ENCODE data around the gene MYO1F. TPM values are rescaled to one million over a fixed set of nuclear protein-coding genes. Genes with fewer than 3 reads are reported as not detected.

Gene MYO1F
- total RNA-seq, 4 donors from 2014 or later = 5.1 to 21.5 (median 6.0) TPM

DNA sequence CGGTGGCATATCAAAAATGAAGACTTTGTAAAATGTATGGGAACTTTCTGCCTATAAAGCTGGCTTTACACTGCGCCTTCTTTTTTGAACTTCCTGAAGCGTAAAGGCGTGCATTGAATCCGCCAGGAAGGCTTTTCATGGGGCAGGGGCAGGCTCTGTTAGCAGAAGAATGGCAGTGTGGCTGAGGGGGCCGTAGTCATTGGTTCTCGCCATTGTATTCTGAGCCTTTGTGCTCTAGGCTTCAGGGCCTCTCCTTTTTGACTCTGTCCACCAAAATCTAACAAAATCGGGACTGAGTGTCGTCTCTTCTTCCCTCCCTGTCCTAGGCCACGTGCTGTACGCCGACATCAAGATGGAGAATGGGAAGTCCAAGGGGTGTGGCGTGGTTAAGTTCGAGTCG, 88.9 kb downstream of the MYO1F start:
- intact Hi-C loops (cut with DNase I) = no loop called here
- H3K4me3 ChIP-seq (replicated peaks in 1 of 3) = no peak overlapping the region
- peaks cover 42 to 55% of the 10 kb centered on the region in 2 donors for H3K36me3 ChIP-seq

DNA sequence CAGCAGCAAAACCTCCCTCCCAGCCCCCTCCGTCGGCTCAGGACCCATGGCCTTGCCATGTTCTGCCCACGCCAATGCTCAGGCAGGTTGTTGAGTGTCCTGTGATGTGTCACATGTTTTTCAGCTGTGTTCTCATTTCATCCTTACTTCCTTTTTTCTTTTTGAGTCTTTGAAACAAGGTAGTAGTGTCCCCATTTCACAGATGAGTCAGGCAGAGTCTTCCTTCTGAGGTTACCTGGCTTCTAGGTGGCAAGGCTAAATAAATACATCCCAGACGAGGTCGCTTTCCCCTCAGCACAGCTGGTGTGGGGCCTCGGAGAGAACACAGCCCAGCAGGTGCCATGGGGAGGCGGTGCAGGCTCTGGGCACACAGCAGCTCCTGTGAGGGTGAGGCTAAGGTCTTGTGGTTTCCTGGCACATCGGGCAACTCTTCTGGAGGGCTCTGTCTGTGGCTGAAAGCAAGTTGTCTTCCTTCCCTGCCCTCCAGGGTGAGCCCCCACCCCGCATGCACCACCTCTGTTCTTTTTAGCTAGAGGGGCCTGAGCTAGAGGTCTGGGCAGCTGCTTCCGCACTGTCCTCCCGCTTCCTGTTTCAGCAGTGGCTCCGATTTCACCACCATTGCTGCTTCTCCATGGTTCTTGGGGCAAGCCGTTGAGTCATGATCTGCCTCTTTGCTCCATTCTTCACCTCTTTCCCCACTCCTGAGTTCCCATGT, 89.9 kb downstream of the MYO1F start:
- H3K36me3 ChIP-seq = peaks cover 53 to 66% of the 10 kb centered on the region in 2 donors

More for the DNA sequence above, 88.9 kb downstream of the MYO1F start:
- no peak for DNase-seq
- no peak overlapping the region for H3K27ac ChIP-seq
- no peaks in the 10 kb centered on the region for H3K27me3 ChIP-seq
- WGBS, 2 donors = 80 to 82% methylated on average over 15 of the region's 15 CpGs
- TF ChIP-seq, protein P1, sequence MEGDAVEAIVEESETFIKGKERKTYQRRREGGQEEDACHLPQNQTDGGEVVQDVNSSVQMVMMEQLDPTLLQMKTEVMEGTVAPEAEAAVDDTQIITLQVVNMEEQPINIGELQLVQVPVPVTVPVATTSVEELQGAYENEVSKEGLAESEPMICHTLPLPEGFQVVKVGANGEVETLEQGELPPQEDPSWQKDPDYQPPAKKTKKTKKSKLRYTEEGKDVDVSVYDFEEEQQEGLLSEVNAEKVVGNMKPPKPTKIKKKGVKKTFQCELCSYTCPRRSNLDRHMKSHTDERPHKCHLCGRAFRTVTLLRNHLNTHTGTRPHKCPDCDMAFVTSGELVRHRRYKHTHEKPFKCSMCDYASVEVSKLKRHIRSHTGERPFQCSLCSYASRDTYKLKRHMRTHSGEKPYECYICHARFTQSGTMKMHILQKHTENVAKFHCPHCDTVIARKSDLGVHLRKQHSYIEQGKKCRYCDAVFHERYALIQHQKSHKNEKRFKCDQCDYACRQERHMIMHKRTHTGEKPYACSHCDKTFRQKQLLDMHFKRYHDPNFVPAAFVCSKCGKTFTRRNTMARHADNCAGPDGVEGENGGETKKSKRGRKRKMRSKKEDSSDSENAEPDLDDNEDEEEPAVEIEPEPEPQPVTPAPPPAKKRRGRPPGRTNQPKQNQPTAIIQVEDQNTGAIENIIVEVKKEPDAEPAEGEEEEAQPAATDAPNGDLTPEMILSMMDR (IDR thresholded peaks at IDR 0.05) = no peak
- TF ChIP-seq POLR2A (IDR thresholded peaks at IDR 0.05) = no peak
- no peaks in the 10 kb centered on the region for H3K9me3 ChIP-seq
- H3K4me1 ChIP-seq = peaks cover 12% of the 10 kb centered on the region in 2 donors

DNA sequence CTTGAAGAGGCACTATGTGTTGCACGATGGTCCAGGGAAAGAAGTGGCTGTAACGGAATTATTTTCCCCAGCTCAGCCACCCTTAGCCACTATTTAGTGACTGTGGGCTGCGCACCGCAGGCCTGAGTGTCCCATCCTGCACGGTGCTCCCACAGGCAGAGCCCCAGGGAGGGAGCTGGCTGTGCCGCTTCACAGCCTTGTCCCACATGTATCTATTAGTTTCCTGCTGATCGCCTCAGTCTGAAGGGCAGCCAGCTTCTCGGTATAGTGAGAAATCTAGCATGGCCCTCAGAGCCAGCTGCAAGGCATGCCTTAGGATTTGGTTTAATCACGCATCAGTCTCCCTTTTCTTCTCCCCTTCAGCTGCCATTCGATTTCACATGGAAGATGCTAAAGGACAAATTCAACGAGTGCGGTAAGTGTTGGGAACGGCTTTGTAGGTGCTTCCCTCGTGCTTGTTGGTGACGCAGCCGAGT, 90.5 kb downstream of the MYO1F start:
- H3K27me3 ChIP-seq = no peaks in the 10 kb centered on the region
- H3K4me3 ChIP-seq (replicated peaks in 1 of 3) = no peak overlapping the region
- intact Hi-C loops (cut with DNase I) = no loop called here
- DNase-seq = no peak
- TF ChIP-seq, protein P1 (IDR thresholded peaks at IDR 0.05) = no peak
- no peak for TF ChIP-seq POLR2A (IDR thresholded peaks at IDR 0.05)
- H3K4me1 ChIP-seq = peaks cover 12 to 13% of the 10 kb centered on the region in 2 donors
- peaks cover 56 to 68% of the 10 kb centered on the region in 2 donors for H3K36me3 ChIP-seq
- H3K9me3 ChIP-seq = no peaks in the 10 kb centered on the region
- no peak overlapping the region for H3K27ac ChIP-seq
- WGBS, 2 donors = 90% methylated on average over 15 to 16 of the region's 16 CpGs

More for the DNA sequence above, 89.9 kb downstream of the MYO1F start:
- Histone ChIP-seq H3K4me3 (replicated peaks in 1 of 3) (no peak overlapping the region), H3K9me3 (no peaks in the 10 kb centered on the region), H3K27ac (no peak overlapping the region), H3K27me3 (no peaks in the 10 kb centered on the region), H3K4me1 (peaks cover 12% of the 10 kb centered on the region in 2 donors)
- intact Hi-C loops (cut with DNase I) = no loop called here
- WGBS, 2 donors = 82% methylated on average over 13 of the region's 13 CpGs
- DNase-seq = no peak
- TF ChIP-seq POLR2A (IDR thresholded peaks at IDR 0.05) = no peak
- TF ChIP-seq, protein P1 (IDR thresholded peaks at IDR 0.05) = no peak

DNA sequence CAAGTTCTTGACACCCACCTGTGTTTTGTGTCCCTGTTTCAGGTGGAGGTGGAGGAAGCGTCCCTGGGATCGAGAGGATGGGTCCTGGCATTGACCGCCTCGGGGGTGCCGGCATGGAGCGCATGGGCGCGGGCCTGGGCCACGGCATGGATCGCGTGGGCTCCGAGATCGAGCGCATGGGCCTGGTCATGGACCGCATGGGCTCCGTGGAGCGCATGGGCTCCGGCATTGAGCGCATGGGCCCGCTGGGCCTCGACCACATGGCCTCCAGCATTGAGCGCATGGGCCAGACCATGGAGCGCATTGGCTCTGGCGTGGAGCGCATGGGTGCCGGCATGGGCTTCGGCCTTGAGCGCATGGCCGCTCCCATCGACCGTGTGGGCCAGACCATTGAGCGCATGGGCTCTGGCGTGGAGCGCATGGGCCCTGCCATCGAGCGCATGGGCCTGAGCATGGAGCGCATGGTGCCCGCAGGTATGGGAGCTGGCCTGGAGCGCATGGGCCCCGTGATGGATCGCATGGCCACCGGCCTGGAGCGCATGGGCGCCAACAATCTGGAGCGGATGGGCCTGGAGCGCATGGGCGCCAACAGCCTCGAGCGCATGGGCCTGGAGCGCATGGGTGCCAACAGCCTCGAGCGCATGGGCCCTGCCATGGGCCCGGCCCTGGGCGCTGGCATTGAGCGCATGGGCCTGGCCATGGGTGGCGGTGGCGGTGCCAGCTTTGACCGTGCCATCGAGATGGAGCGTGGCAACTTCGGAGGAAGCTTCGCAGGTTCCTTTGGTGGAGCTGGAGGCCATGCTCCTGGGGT, 91.5 kb downstream of the MYO1F start:
- Histone ChIP-seq H3K4me3 (replicated peaks in 1 of 3) (no peak overlapping the region), H3K9me3 (no peaks in the 10 kb centered on the region), H3K27ac (no peak overlapping the region), H3K4me1 (peaks cover 17 to 22% of the 10 kb centered on the region in 2 donors), H3K36me3 (peaks cover 56 to 68% of the 10 kb centered on the region in 2 donors), H3K27me3 (no peaks in the 10 kb centered on the region)
- intact Hi-C loops (cut with DNase I) = no loop called here
- 98% methylated on average over 31 to 45 of the region's 62 CpGs for WGBS, 2 donors
- TF ChIP-seq, protein P1 (IDR thresholded peaks at IDR 0.05) = no peak
- TF ChIP-seq POLR2A (IDR thresholded peaks at IDR 0.05) = no peak
- no peak for DNase-seq
